Measurements from ENCODE around the gene PPP5C.

DNA sequence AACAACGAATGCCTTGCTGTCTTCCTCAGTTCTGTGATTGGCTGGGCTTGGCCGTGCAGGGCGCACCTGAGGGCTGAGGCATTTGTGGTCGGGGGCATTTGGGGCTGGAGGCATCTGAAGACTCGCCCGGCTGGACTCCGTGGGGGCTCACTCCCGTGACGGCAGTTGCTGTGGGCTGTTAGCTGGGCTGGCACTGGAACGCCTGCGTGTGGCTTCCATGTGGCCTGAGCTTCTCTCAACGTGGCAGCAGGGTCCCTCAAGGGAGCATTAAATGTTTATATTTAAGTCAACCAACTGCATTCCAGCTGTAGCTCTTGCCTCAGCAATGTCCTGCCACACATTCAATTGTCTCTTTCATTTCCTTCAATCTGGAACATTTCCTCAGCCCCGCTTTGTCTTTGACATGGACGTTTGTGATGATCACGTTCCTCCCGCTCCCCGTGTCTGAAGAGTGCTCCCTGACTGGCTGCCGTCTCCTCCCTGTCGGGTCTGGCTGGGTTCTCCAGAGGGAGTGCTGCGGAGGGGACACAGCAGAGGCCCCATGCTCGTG, 45.4 kb downstream of the PPP5C start:
- TF ChIP-seq CTCF (conservative IDR thresholded peaks at IDR 0.05; ENCODE audit: low read length) (no peak), EZH2phosphoT487 (IDR thresholded peaks at IDR 0.05; ENCODE audit: borderline replicate concordance) (no peak)
